ENCODE results near the gene AMN.
"Not testable (repeated sequence)": the region's sequence is repeated elsewhere in the genome, so short reads cannot be mapped to it uniquely, and the experiment has no call there.

Gene AMN

GRCh38 chr14:102922490-102923200, at the start of gene AMN:
Gene AMN, plus strand, starts transcription at chr14:102922663. Its CDS starts 26 bp downstream, at chr14:102922689.
- peak; percentile 64 for DNase-seq

GRCh38 chr14:102873131-102873530, 49.3 kb upstream of the AMN start:
- DNase-seq: no peak

- DNase-seq: peak; percentile 19
Observed at GRCh38 chr14:102873546-102874061, 48.9 kb upstream of the AMN start.

GRCh38 chr14:102875652-102876051, 46.8 kb upstream of the AMN start:
- DNase-seq: peak; percentile 66

- DNase-seq: not testable (repeated sequence)
Observed at GRCh38 chr14:102877511-102877910, 45.0 kb upstream of the AMN start.

GRCh38 chr14:102878174-102878969, 44.1 kb upstream of the AMN start:
- DNase-seq: no peak

- no peak for DNase-seq
Observed at GRCh38 chr14:102878970-102879460, 43.4 kb upstream of the AMN start.

- no peak for DNase-seq
Observed at GRCh38 chr14:102882226-102882906, 40.1 kb upstream of the AMN start.

- no peak for DNase-seq
Observed at GRCh38 chr14:102883089-102883541, 39.3 kb upstream of the AMN start.

- DNase-seq: no peak
Observed at GRCh38 chr14:102883554-102883953, 38.9 kb upstream of the AMN start.

GRCh38 chr14:102885737-102886447, 36.6 kb upstream of the AMN start:
- no peak for DNase-seq

- DNase-seq: no peak
Observed at GRCh38 chr14:102888748-102889147, 33.7 kb upstream of the AMN start.

GRCh38 chr14:102889615-102890014, 32.8 kb upstream of the AMN start:
- DNase-seq: no peak

GRCh38 chr14:102891111-102891510, 31.4 kb upstream of the AMN start:
- no peak for DNase-seq

GRCh38 chr14:102891556-102891955, 30.9 kb upstream of the AMN start:
- DNase-seq: no peak

GRCh38 chr14:102892651-102893050, 29.8 kb upstream of the AMN start:
- DNase-seq: no peak

GRCh38 chr14:102893452-102893851, 29.0 kb upstream of the AMN start:
- no peak for DNase-seq

- DNase-seq: not testable (repeated sequence)
Observed at GRCh38 chr14:102896735-102897134, 25.7 kb upstream of the AMN start.

GRCh38 chr14:102897299-102898027, 25.0 kb upstream of the AMN start:
- DNase-seq: no peak

GRCh38 chr14:102898298-102898697, 24.2 kb upstream of the AMN start:
- DNase-seq: no peak

GRCh38 chr14:102898776-102899515, 23.5 kb upstream of the AMN start:
- DNase-seq: no peak
